Smooth muscle cell (in vitro differentiated cells): ENCODE results near the gene KLHL29. TPM values are rescaled to one million over a fixed set of nuclear protein-coding genes. Genes with fewer than 3 reads are reported as not detected.

Experiments
- DNase-seq: peaks from one replicate; lab custom pipeline; 2025; ENCODE audit not compliant: unreplicated experiment; lab: John Stamatoyannopoulos, UW
- H2AFZ ChIP-seq: fragments of 200-600 bp; sonication (generic); 2 replicates; pipeline ENCODE4 v1.6.0; 2016; ENCODE audit warnings: antibody characterized with exemption, low read depth, mild to moderate bottlenecking
- H3F3A ChIP-seq: fragments of 200-600 bp; sonication (generic); 2 replicates; pipeline ENCODE4 v1.6.0; 2017; ENCODE audit warnings: antibody characterized with exemption, low read depth
- H3K27ac ChIP-seq: fragments of 200-600 bp; sonication (generic); 2 replicates; pipeline ENCODE4 v1.5.1; 2016; ENCODE audit warnings: low read depth, mild to moderate bottlenecking
- H3K27me3 ChIP-seq: fragments of 200-600 bp; sonication (generic); 2 replicates; pipeline ENCODE4 v1.6.1; 2016; ENCODE audit warnings: low read depth, mild to moderate bottlenecking
- H3K36me3 ChIP-seq: fragments of 200-600 bp; sonication (generic); 2 replicates; pipeline ENCODE4 v1.5.1; 2016; ENCODE audit warnings: low read depth
- H3K4me1 ChIP-seq: fragments of 200-600 bp; sonication (generic); 2 replicates; pipeline ENCODE4 v1.5.1; 2016; ENCODE audit warnings: low read depth
- H3K4me2 ChIP-seq: fragments of 200-600 bp; sonication (generic); 2 replicates; pipeline ENCODE4 v1.6.0; 2016; ENCODE audit warnings: mild to moderate bottlenecking
- H3K4me3 ChIP-seq: fragments of 200-600 bp; sonication (generic); 2 replicates; pipeline ENCODE4 v1.5.1; 2016; ENCODE audit warnings: mild to moderate bottlenecking
- H3K79me2 ChIP-seq: fragments of 200-600 bp; sonication (generic); 2 replicates; pipeline ENCODE4 v1.6.0; 2016; ENCODE audit warnings: low read depth, mild to moderate bottlenecking
- H3K9ac ChIP-seq: fragments of 200-600 bp; sonication (generic); 2 replicates; pipeline ENCODE4 v1.6.0; 2016; ENCODE audit warnings: low read depth
- H3K9me3 ChIP-seq: fragments of 200-600 bp; sonication (generic); replicated peaks from 2 replicates; pipeline ENCODE4 v1.5.1; 2016; ENCODE audit warnings: low read depth
- H4K20me1 ChIP-seq: fragments of 200-600 bp; sonication (generic); 2 replicates; pipeline ENCODE4 v1.6.0; 2016; ENCODE audit warnings: low read depth
- whole genome bisulfite sequencing: methylation state at CpG from one replicate; pipeline ENCODE4 v1.1.7; 2016; ENCODE audit warnings: low lambda C conversion rate; 5-methylcytosine and 5-hydroxymethylcytosine counted together
- polyA plus RNA-seq: library from polyadenylated mRNA; unstranded; fragments of >200 nt; fragmentation: Nextera tagmentation; extraction: Ambion mirVana; gene quantifications from 2 replicates; pipeline ENCODE4 v1.2.1, GENCODE V29; 2016
- total RNA-seq: library from RNA; depleted of rRNA; stranded (reverse); fragments of >200 nt; gene quantifications from 2 replicates; pipeline ENCODE4 v1.2.3, GENCODE V29; 2014
- TF ChIP-seq, protein P1 (sequence below): fragments of 200-600 bp; sonication (generic); IDR thresholded peaks from 2 replicates; pipeline ENCODE4 v1.5.1; 2017; ENCODE audit warnings: borderline replicate concordance, mild to moderate bottlenecking, antibody characterized with exemption; ENCODE audit not compliant: insufficient read depth, poor library complexity, severe bottlenecking

KLHL29 gene
- total and polyA plus RNA-seq, 2 experiments from 2014 or later = 3.1 to 6.6 TPM

DNA sequence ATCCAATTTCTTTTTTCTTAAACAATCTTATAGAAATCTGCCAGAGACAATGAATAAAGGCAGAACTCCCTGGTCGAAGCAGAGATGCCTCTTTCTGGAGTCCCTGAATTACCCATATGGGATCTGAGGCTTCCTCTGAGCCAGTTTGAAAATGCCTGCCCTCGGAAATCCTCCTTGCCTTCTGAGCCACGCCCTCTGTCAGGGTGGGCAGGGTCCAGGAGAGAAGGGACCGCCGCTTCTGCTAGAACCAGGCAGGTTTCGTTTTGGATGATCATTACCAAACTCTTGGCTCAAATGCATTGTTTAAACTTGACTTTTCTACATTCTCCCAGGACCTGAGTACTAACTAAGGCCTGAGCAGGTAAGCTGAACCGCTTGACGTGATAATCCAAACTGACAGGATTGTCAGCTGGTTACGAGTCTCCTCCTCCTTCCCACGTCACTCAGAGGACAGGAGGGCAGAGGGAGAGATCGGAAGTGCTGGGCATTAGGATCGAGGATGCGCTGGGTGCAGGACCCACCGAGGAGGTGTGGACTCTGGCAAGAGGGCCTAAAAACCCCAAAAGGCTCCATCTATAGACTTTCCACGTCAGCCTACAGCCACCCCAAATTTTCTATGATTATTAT lies 128.4 kb downstream of the KLHL29 start:
- no peak overlapping the region for H3K4me2 ChIP-seq
- TF ChIP-seq, protein P1, sequence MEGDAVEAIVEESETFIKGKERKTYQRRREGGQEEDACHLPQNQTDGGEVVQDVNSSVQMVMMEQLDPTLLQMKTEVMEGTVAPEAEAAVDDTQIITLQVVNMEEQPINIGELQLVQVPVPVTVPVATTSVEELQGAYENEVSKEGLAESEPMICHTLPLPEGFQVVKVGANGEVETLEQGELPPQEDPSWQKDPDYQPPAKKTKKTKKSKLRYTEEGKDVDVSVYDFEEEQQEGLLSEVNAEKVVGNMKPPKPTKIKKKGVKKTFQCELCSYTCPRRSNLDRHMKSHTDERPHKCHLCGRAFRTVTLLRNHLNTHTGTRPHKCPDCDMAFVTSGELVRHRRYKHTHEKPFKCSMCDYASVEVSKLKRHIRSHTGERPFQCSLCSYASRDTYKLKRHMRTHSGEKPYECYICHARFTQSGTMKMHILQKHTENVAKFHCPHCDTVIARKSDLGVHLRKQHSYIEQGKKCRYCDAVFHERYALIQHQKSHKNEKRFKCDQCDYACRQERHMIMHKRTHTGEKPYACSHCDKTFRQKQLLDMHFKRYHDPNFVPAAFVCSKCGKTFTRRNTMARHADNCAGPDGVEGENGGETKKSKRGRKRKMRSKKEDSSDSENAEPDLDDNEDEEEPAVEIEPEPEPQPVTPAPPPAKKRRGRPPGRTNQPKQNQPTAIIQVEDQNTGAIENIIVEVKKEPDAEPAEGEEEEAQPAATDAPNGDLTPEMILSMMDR = no peak
- H3K4me1 ChIP-seq = no peaks in the 10 kb centered on the region
- H3F3A ChIP-seq = no peaks in the 10 kb centered on the region
- no peak for DNase-seq
- H3K79me2 ChIP-seq = no peaks in the 10 kb centered on the region
- no peaks in the 10 kb centered on the region for H3K27me3 ChIP-seq
- H3K9ac ChIP-seq = no peak overlapping the region
- no peak overlapping the region for H3K27ac ChIP-seq
- no peaks in the 10 kb centered on the region for H3K9me3 ChIP-seq
- peaks cover 8% of the 10 kb centered on the region for H4K20me1 ChIP-seq
- H3K36me3 ChIP-seq = no peaks in the 10 kb centered on the region
- no peak overlapping the region for H2AFZ ChIP-seq
- no peak overlapping the region for H3K4me3 ChIP-seq
- WGBS = 81% methylated on average over 15 of the region's 15 CpGs

DNA sequence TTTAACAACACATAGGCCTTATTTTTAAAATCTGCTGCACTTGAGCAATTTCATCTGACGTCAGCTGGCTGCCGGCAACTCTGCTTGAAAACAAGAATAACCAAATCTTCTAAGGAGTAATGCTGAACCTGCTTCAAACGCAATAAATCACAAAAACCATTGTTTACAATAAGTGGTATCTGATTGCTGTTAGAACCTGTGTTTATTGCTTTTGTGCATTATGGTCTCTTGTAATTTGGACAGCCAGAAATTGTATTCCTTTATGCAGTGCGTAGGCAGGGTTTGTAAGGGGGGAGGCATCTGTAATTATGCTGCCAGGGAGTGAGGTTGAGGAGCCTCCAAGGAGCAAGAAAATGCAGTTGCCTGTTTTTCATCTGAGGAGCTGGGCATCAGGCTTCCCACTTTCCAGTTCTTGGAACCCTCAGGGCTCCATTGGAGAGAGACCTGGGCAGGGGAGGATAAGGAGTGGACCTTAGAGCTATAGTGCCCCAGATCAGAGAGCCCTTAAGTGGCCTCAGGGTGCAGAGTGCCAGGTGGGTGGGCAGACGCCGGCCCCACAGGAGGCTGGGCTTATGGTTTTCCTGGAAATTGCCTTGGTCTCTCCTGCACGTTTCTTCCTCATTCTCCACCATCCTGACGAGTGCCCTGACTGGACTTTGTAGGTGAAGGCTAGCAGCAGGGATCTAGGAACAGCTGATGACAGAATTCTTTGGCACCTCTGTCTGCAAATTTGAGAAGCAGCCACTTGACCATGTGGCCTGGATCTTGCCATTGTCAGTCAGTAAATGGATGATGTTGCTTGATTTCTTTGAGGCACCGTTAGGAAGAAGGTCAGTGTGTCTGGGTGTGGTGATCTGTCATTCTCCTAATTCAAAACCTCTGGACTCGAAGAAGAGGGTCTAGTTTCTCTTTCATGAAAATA lies 129.2 kb downstream of the KLHL29 start:
- Histone ChIP-seq H3K4me3 (no peak overlapping the region), H3K36me3 (no peaks in the 10 kb centered on the region), H3K4me1 (no peaks in the 10 kb centered on the region), H3K9me3 (no peaks in the 10 kb centered on the region), H3K4me2 (no peak overlapping the region), H3F3A (no peaks in the 10 kb centered on the region), H3K27ac (no peak overlapping the region), H3K27me3 (no peaks in the 10 kb centered on the region), H2AFZ (no peak overlapping the region), H3K79me2 (no peaks in the 10 kb centered on the region), H3K9ac (no peak overlapping the region), H4K20me1 (peaks cover 8% of the 10 kb centered on the region)
- TF ChIP-seq, protein P1 = no peak
- DNase-seq = no peak
- WGBS = 91% methylated on average over 10 of the region's 10 CpGs

DNA sequence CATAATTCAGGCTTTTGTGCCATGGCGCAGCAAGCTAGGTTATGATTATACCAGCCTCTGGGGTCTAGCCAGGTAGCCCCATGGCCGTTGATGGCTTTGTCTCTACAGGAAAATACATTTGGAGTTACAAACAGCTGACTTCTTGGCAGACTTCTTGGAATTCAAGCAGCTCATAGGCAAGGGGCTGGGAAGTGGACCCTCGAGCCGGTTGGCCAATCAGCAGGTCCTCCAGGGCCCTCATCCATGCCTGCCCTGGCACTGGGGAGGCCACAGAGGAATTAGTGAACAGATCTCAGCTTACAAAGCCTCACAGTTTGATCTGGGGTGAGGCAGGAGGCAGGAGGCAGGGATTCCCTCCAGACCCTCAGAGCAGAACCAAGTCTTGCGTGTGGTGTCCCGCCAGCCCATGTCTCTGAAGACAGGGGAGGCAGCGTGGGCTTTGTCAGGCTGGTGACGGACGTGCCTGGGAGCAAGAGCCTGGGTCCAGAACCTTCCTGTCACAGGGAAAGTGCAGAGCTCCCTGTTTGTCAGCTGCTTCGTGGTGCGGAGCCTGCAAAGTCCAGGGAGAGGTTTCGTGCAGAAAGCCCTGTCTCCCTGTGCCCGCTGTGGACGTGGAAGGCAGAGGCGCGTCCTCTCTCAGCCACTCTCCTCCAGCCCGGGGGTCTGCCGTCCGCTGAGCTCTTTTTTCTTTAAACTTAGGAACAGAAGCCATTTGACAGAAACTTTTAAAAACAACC lies 131.7 kb downstream of the KLHL29 start:
- Histone ChIP-seq H3K9me3 (no peaks in the 10 kb centered on the region), H3K4me1 (no peaks in the 10 kb centered on the region), H4K20me1 (peaks cover 18% of the 10 kb centered on the region), H3K9ac (no peak overlapping the region), H2AFZ (no peak overlapping the region), H3K79me2 (no peaks in the 10 kb centered on the region), H3K27ac (no peak overlapping the region), H3K36me3 (no peaks in the 10 kb centered on the region), H3K27me3 (no peaks in the 10 kb centered on the region), H3F3A (no peaks in the 10 kb centered on the region), H3K4me2 (no peak overlapping the region), H3K4me3 (no peak overlapping the region)
- WGBS = 93% methylated on average over 19 of the region's 19 CpGs
- TF ChIP-seq, protein P1 = no peak
- DNase-seq = no peak
